Erythroblast (primary cell): ENCODE results near the gene CAPN15.
A peak's percentile ranks its signal among the peaks of the same experiment; 100 is the strongest.
"Not testable (repeated sequence)": the region's sequence is repeated elsewhere in the genome, so short reads cannot be mapped to it uniquely, and the experiment has no call there.

ENCODE experiments used
- DNase-seq, 2 experiments: peaks; one replicate each; lab custom pipeline; 2025; lab: John Stamatoyannopoulos, UW
- GATA1 ChIP-seq: IDR thresholded peaks from 2 replicates; pipeline ENCODE4 v1.6.1; 2011; ENCODE audit warnings: low read depth, mild to moderate bottlenecking, control low read depth, low read length, moderate library complexity
- POLR2A ChIP-seq: IDR thresholded peaks from 2 replicates; pipeline ENCODE4 v1.6.1; 2011; ENCODE audit warnings: mild to moderate bottlenecking, low read length

Gene CAPN15

GRCh38 chr16:593406-593805, 65.9 kb downstream of the CAPN15 start:
- TF ChIP-seq GATA1 = no peak
- TF ChIP-seq POLR2A = no peak
- DNase-seq = no peak

GRCh38 chr16:593807-594206, 66.3 kb downstream of the CAPN15 start:
- TF ChIP-seq POLR2A = no peak
- no peak for TF ChIP-seq GATA1
- no peak for DNase-seq

GRCh38 chr16:595094-595528, 67.6 kb downstream of the CAPN15 start:
- no peak for TF ChIP-seq POLR2A
- no peak for TF ChIP-seq GATA1
- DNase-seq = no peak

GRCh38 chr16:595942-596735, 68.6 kb downstream of the CAPN15 start:
- TF ChIP-seq GATA1 (no peak), POLR2A (no peak)
- DNase-seq = no peak

GRCh38 chr16:596736-597060, 69.2 kb downstream of the CAPN15 start:
- no peak for TF ChIP-seq GATA1
- TF ChIP-seq POLR2A = no peak

GRCh38 chr16:597655-598054, 70.1 kb downstream of the CAPN15 start:
- not testable (repeated sequence) for DNase-seq

More at GRCh38 chr16:596736-597060, 69.2 kb downstream of the CAPN15 start:
- no peak for DNase-seq

- no peak for DNase-seq
- TF ChIP-seq POLR2A = no peak
- TF ChIP-seq GATA1 = no peak
Observed at GRCh38 chr16:598823-599739, 71.6 kb downstream of the CAPN15 start.

- TF ChIP-seq GATA1 = no peak
- no peak for TF ChIP-seq POLR2A
- peak in 1 of 2 experiments; percentile 25 for DNase-seq
Observed at GRCh38 chr16:600781-601180, 73.3 kb downstream of the CAPN15 start.

- no peak for DNase-seq
- no peak for TF ChIP-seq POLR2A
- TF ChIP-seq GATA1 = no peak
Observed at GRCh38 chr16:603933-604332, 76.4 kb downstream of the CAPN15 start.
